DMS79 (cell line): Measurements from ENCODE around the gene OR52K2.
"Not testable (repeated sequence)": the region's sequence is repeated elsewhere in the genome, so short reads cannot be mapped to it uniquely, and the experiment has no call there.

ENCODE experiments used
- DNase-seq: peaks from one replicate; lab custom pipeline; 2025; lab: John Stamatoyannopoulos, UW

OR52K2 gene

DNA sequence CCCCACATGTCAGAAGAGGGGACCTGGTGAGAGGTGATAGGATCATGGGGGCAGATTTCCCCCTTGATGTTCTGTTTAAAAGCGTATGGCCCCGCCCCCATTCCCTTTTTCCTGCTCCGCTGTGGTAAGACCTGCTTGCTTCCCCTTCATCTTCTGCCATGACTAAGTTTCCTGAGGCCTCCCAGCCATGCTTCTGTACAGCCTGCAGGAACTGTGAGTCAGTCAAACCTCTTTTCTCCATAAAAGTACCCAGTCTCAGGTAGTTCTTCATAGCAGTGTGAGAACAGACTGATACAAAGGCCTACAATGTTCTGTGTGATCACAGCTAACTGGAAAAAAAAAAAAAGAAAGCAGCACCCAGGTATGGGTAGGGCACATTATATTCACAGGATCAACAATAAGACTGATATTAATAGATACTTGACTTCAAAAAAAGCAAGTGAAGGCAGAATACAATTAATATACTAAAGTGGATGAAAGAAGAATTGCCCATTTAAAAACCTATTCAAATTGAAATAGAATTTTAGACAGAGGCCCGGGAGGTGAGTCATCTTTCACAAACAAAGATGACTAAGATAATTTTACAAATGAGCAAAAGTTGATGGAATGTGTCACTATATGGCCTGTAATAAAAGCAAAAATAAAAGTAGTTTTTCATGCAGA, 31.6 kb downstream of the OR52K2 start:
- no peak for DNase-seq

DNA sequence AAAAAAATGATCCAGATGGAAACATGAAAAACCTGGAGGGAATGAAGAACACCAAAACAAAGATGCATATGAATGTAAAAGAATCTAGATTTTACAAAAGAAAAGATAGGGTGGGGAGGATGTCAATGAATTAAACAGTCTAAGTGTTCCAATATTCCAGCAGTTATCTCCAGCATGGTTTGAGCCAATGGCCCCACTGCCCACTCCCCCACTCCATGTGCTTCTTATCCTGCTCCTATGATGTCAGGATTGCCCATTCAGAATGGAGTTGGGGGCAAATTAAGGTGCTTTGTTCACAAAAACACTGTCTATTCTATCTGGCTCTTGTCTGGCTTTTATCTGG, 32.1 kb downstream of the OR52K2 start:
- DNase-seq = no peak

DNA sequence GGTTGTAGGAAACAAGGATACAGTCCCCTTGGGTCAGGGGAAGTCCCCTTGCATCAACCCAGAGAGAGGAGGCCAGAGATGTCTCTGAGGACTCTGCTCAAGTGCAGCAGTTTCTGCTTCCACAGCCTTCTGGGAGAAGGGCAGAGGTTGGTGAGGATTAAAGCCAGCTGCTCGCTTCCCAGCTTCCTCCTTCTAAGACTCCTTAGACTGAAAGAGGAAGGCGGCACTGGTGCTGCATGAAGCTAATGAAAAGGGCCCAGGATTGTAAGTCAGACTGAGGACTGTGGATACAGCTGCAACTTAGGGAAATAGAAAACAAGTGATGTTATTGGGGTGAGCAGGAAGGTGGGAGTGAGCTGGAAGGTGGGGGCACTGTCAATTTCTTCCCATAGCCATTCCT, 33.4 kb downstream of the OR52K2 start, which contains the start of gene OR52K1:
TSS of gene OR52K1 (plus strand) at position 202 of the 400 bp plus-strand sequence. CDS start 6,255 bp downstream, outside the sequence.
- no peak for DNase-seq

DNA sequence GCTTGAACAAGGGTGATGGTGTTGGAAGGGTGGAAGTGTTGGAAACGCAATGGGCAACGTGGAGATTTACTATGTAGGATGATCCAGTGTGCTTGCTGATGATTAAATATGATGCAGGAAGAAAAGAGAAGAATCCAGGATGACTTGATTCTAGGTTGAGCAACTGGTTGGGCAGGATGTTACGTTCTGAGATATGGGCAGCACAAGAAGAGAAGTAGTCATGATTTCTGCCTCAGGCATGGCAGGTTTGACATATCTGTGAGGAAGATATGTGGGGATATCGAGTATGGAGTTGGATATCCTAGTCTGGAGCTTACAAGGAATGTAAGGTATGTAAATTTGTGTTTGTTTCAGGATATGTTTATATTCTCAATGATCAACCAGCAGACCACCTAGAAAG, 35.2 kb downstream of the OR52K2 start:
- no peak for DNase-seq

- not testable (repeated sequence) for DNase-seq
Observed at GRCh38 chr11:4491405-4491804, 42.3 kb downstream of the OR52K2 start.

- no peak for DNase-seq
Observed at GRCh38 chr11:4491878-4492606, 42.9 kb downstream of the OR52K2 start.

DNA sequence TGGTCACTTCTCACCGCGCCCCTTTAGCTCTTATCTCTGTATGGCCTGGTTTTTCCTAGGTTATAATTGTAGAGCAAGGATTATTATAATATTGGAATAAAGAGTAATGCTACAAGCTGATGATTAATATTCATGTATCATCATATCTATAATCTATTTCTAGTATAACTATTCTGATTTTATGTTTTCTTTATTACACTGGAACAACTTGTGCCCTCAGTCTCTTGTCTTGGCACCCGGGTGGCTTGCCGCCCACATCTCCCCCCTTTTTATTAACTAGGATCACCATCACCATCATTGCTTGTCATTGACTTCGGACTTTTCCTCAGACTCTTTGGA, 44.4 kb downstream of the OR52K2 start:
- DNase-seq = no peak

- no peak for DNase-seq
Observed at GRCh38 chr11:4495487-4495886, 46.4 kb downstream of the OR52K2 start.

- no peak for DNase-seq
Observed at GRCh38 chr11:4495986-4496385, 46.9 kb downstream of the OR52K2 start.

DNA sequence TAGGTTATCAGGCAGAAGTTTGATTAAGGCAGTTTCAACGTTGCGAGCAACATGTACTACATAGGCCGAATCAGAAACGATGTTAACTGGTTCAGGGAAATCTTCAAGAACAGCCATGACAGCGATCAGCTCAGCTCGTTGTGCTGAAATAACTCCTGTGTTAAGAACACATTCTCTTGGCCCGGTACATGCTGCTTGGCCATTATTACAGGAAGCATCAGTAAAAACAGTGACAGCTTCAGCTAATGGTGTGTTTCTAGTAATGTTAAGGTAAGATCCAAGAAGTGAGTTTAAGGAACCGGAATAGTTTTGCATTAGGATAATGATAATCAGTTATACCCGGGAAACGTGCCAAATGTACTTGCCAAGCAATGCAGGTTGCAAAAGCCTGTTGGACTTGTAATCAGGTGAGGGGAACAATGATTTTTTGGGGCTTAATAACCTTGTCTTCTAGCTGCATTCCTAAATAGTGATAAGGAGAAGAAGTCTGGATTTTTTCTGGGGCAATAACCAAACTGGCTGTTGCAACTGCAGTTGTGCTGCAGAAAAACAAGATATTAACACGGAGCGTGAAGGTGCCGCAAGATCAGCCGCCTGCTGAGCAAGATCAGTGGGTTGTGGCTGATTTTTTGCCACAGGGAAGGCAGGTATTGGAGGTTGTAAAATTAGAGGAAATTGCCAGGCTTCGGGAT, 47.6 kb downstream of the OR52K2 start:
- DNase-seq = no peak
